Measurements from ENCODE around the gene KIF5C.

KIF5C gene

GRCh38 chr2:148939271-148939670, 64.2 kb downstream of the KIF5C start:
- no peak for ATAC-seq
- TF ChIP-seq ZNF8 (CRISPR knock-in tag; IDR thresholded peaks at IDR 0.05): no peak
- no peak for TF ChIP-seq TCF4 (CRISPR knock-in tag; IDR thresholded peaks at IDR 0.05; ENCODE audit: borderline replicate concordance)
- TF ChIP-seq GLIS3 (CRISPR knock-in tag; IDR thresholded peaks at IDR 0.05): no peak
- TF ChIP-seq TOX (CRISPR knock-in tag; IDR thresholded peaks at IDR 0.05; ENCODE audit: borderline replicate concordance): no peak
- no peak for TF ChIP-seq ZNF565 (CRISPR knock-in tag; conservative IDR thresholded peaks at IDR 0.05; ENCODE audit: low read depth)
- TF ChIP-seq ISL1 (CRISPR knock-in tag; IDR thresholded peaks at IDR 0.05): no peak
- TF ChIP-seq BACH2 (CRISPR knock-in tag; IDR thresholded peaks at IDR 0.05; ENCODE audit: borderline replicate concordance): no peak
- TF ChIP-seq SNAI2 (CRISPR knock-in tag; IDR thresholded peaks at IDR 0.05): no peak
- no peak for TF ChIP-seq ZC3H10 (CRISPR knock-in tag; IDR thresholded peaks at IDR 0.05)
- TF ChIP-seq CSDC2 (CRISPR knock-in tag; IDR thresholded peaks at IDR 0.05): no peak
- no peak for TF ChIP-seq TSHZ2 (CRISPR knock-in tag; IDR thresholded peaks at IDR 0.05)
- TF ChIP-seq, protein P1, sequence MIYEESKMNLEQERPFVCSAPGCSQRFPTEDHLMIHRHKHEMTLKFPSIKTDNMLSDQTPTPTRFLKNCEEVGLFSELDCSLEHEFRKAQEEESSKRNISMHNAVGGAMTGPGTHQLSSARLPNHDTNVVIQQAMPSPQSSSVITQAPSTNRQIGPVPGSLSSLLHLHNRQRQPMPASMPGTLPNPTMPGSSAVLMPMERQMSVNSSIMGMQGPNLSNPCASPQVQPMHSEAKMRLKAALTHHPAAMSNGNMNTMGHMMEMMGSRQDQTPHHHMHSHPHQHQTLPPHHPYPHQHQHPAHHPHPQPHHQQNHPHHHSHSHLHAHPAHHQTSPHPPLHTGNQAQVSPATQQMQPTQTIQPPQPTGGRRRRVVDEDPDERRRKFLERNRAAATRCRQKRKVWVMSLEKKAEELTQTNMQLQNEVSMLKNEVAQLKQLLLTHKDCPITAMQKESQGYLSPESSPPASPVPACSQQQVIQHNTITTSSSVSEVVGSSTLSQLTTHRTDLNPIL (CRISPR knock-in tag; IDR thresholded peaks at IDR 0.05; ENCODE audit: low read depth): no peak

DNA sequence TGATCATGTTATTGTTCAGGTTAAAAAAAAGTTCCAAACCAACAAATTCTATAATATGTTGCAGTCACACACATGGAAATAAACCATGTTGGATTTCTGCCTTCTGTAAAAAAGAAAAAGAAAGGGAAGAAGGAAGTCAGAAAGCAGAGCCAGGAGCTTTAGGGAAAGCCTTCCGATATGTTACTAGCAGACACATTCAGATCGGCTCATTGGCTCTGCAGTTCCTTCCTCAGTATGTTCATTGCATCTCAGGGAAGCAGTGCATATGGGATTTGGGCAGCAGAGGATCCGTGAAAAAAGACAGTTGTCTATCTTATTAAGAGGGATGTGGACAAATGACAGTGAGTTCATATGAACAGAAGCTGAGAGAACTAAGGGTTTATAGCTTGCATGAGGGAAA, 68.1 kb downstream of the KIF5C start:
- TF ChIP-seq GLIS3 (CRISPR knock-in tag; IDR thresholded peaks at IDR 0.05): no peak
- TF ChIP-seq ZNF565 (CRISPR knock-in tag; conservative IDR thresholded peaks at IDR 0.05; ENCODE audit: low read depth): no peak
- no peak for TF ChIP-seq ZNF8 (CRISPR knock-in tag; IDR thresholded peaks at IDR 0.05)
- TF ChIP-seq CSRNP3 (CRISPR knock-in tag; IDR thresholded peaks at IDR 0.05): no peak
- TF ChIP-seq ARNTL (CRISPR knock-in tag; IDR thresholded peaks at IDR 0.05; ENCODE audit: borderline replicate concordance, low read depth): no peak
- TF ChIP-seq ZNF70 (CRISPR knock-in tag; IDR thresholded peaks at IDR 0.05): no peak
- no peak for ATAC-seq

- TF ChIP-seq CSDC2 (CRISPR knock-in tag; IDR thresholded peaks at IDR 0.05): no peak
- TF ChIP-seq CSRNP3 (CRISPR knock-in tag; IDR thresholded peaks at IDR 0.05): no peak
- TF ChIP-seq BACH2 (CRISPR knock-in tag; IDR thresholded peaks at IDR 0.05; ENCODE audit: borderline replicate concordance): no peak
- no peak for TF ChIP-seq ZNF70 (CRISPR knock-in tag; IDR thresholded peaks at IDR 0.05)
- TF ChIP-seq ZNF8 (CRISPR knock-in tag; IDR thresholded peaks at IDR 0.05): no peak
- TF ChIP-seq ZFP30 (CRISPR knock-in tag; IDR thresholded peaks at IDR 0.05): no peak
- no peak for TF ChIP-seq GLIS3 (CRISPR knock-in tag; IDR thresholded peaks at IDR 0.05)
- no peak for TF ChIP-seq SNAI2 (CRISPR knock-in tag; IDR thresholded peaks at IDR 0.05)
- no peak for TF ChIP-seq ESRRG (CRISPR knock-in tag; IDR thresholded peaks at IDR 0.05)
- ATAC-seq: no peak
These were observed 69.5 kb downstream of the KIF5C start for GRCh38 chr2:148944536-148944935.

GRCh38 chr2:148947299-148947698, 72.3 kb downstream of the KIF5C start:
- ATAC-seq: no peak
- TF ChIP-seq ZNF8 (CRISPR knock-in tag; IDR thresholded peaks at IDR 0.05) (no peak), ZNF565 (CRISPR knock-in tag; conservative IDR thresholded peaks at IDR 0.05; ENCODE audit: low read depth) (no peak), ISL1 (CRISPR knock-in tag; IDR thresholded peaks at IDR 0.05) (no peak), TCF4 (CRISPR knock-in tag; IDR thresholded peaks at IDR 0.05; ENCODE audit: borderline replicate concordance) (no peak), POU6F1 (CRISPR knock-in tag; IDR thresholded peaks at IDR 0.05; ENCODE audit: borderline replicate concordance, low read depth) (no peak), ZFP30 (CRISPR knock-in tag; IDR thresholded peaks at IDR 0.05) (no peak), TOX (CRISPR knock-in tag; IDR thresholded peaks at IDR 0.05; ENCODE audit: borderline replicate concordance) (no peak), SNAI2 (CRISPR knock-in tag; IDR thresholded peaks at IDR 0.05) (no peak), GLIS3 (CRISPR knock-in tag; IDR thresholded peaks at IDR 0.05) (no peak), ZNF70 (CRISPR knock-in tag; IDR thresholded peaks at IDR 0.05) (no peak), RARB (CRISPR knock-in tag; IDR thresholded peaks at IDR 0.05) (no peak), TSHZ2 (CRISPR knock-in tag; IDR thresholded peaks at IDR 0.05) (no peak), OSR1 (CRISPR knock-in tag; IDR thresholded peaks at IDR 0.05) (no peak), ZC3H10 (CRISPR knock-in tag; IDR thresholded peaks at IDR 0.05) (no peak)
- TF ChIP-seq, protein P2, sequence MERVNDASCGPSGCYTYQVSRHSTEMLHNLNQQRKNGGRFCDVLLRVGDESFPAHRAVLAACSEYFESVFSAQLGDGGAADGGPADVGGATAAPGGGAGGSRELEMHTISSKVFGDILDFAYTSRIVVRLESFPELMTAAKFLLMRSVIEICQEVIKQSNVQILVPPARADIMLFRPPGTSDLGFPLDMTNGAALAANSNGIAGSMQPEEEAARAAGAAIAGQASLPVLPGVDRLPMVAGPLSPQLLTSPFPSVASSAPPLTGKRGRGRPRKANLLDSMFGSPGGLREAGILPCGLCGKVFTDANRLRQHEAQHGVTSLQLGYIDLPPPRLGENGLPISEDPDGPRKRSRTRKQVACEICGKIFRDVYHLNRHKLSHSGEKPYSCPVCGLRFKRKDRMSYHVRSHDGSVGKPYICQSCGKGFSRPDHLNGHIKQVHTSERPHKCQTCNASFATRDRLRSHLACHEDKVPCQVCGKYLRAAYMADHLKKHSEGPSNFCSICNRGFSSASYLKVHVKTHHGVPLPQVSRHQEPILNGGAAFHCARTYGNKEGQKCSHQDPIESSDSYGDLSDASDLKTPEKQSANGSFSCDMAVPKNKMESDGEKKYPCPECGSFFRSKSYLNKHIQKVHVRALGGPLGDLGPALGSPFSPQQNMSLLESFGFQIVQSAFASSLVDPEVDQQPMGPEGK (CRISPR knock-in tag; IDR thresholded peaks at IDR 0.05; ENCODE audit: borderline replicate concordance): no peak

All from SK-N-SH treated with all-trans-retinoic acid at 6 μM for 48 hours (cell line).